Uterus (tissue), 4 donors: ENCODE measurements around the gene BLACAT1. TPM values are rescaled to one million over a fixed set of nuclear protein-coding genes. Genes with fewer than 3 reads are reported as not detected.

Source experiments
- DNase-seq, 2 donors: peaks; one replicate each; pipeline ENCODE4 v3.0.0-alpha.2; 2019 to 2020
- H3K27ac ChIP-seq, 2 donors: fragments of 200-600 bp; sonication (generic); 1 replicate in 1 of 2; 2 replicates in 1 of 2; pipeline ENCODE4 v1.5.1; 2016 to 2018
- H3K27me3 ChIP-seq, 2 donors: fragments of 200-600 bp; sonication (generic); one replicate each; pipeline ENCODE4 v1.5.1; 2018 to 2019; ENCODE audit warnings: control low read depth in 1 of 2
- H3K36me3 ChIP-seq, 2 donors: fragments of 200-600 bp; sonication (generic); one replicate each; pipeline ENCODE4 v1.5.1; 2019; ENCODE audit warnings: control low read depth in 1 of 2
- H3K4me1 ChIP-seq, 2 donors: fragments of 200-600 bp; sonication (generic); one replicate each; pipeline ENCODE4 v1.5.1; 2018 to 2019; ENCODE audit warnings: control low read depth in 1 of 2
- H3K4me3 ChIP-seq, 2 donors: fragments of 200-600 bp; sonication (generic); 1 replicate in 1 of 2; 2 replicates in 1 of 2; pipeline ENCODE4 v1.5.1; 2018 to 2019; ENCODE audit warnings: mild to moderate bottlenecking in 1 of 2
- H3K9me3 ChIP-seq, 2 donors: fragments of 200-600 bp; sonication (generic); one replicate each; pipeline ENCODE4 v1.5.1; 2019; ENCODE audit warnings: control low read depth in 1 of 2
- CTCF ChIP-seq, 4 experiments: fragments of 200-600 bp in 2 of 4; fragments of 450-650 bp in 2 of 4; sonication (generic) in 2 of 4; IDR thresholded peaks; one replicate each; pipeline ENCODE4 v1.5.1; 2016 to 2019; ENCODE audit warnings: antibody characterized with exemption in 4 of 4, mild to moderate bottlenecking in 2 of 4, moderate library complexity in 1 of 4
- POLR2A ChIP-seq, 2 donors: fragments of 450-650 bp; IDR thresholded peaks; one replicate each; pipeline ENCODE4 v1.6.1; 2016; ENCODE audit warnings: antibody characterized with exemption in 2 of 2, mild to moderate bottlenecking in 1 of 2, moderate library complexity in 1 of 2
- intact Hi-C: fragments of 100-400 bp; cut with DNase I; formaldehyde crosslinking; loops from one replicate; pipeline ENCODE4 v1.15.1; 2023; ENCODE audit warnings: low total_unique reads
- total RNA-seq, 4 donors: library from RNA; depleted of rRNA in 3 of 4; stranded (reverse); fragments of >200 nt in 3 of 4; gene quantifications; one replicate each; pipeline versions ENCODE4 v1.1.0 to v1.2.4, GENCODE V29; 2014 to 2023
- donor health status: DM: yes; HTN: yes; CAD: no.

The BLACAT1 gene
- total RNA-seq, 4 donors from 2014 or later = 0.52 to 1.0 TPM; not detected in 2

- intact Hi-C loops = no loop called here
- H3K4me3 ChIP-seq = no peak overlapping the region
- H3K36me3 ChIP-seq = no peaks in the 10 kb centered on the region
- peaks cover 1 to 29% of the 10 kb centered on the region in 2 donors for H3K27me3 ChIP-seq
- H3K4me1 ChIP-seq = peaks cover 0 to 16% of the 10 kb centered on the region in 2 donors
- DNase-seq = no peak
- H3K9me3 ChIP-seq = no peaks in the 10 kb centered on the region
- H3K27ac ChIP-seq = no peak overlapping the region
- TF ChIP-seq POLR2A (IDR thresholded peaks at IDR 0.05) (no peak), CTCF (IDR thresholded peaks at IDR 0.05) (no peak)
Measured at GRCh38 chr1:205451202-205451601, 4.6 kb downstream of the BLACAT1 start.

- Histone ChIP-seq H3K4me3 (no peak overlapping the region), H3K27ac (no peak overlapping the region), H3K9me3 (no peaks in the 10 kb centered on the region), H3K4me1 (peaks cover 0 to 10% of the 10 kb centered on the region in 2 donors), H3K27me3 (peaks cover 0 to 21% of the 10 kb centered on the region in 2 donors), H3K36me3 (no peaks in the 10 kb centered on the region)
- DNase-seq = no peak
- intact Hi-C loops = no loop called here
- no peak for TF ChIP-seq CTCF (IDR thresholded peaks at IDR 0.05)
- TF ChIP-seq POLR2A (IDR thresholded peaks at IDR 0.05) = no peak
Measured at GRCh38 chr1:205450448-205450847, 5.4 kb downstream of the BLACAT1 start.

- no peaks in the 10 kb centered on the region for H3K9me3 ChIP-seq
- DNase-seq = peak in 1 of 2 donors; percentile 59
- no peaks in the 10 kb centered on the region for H3K36me3 ChIP-seq
- peaks cover 0 to 15% of the 10 kb centered on the region in 2 donors for H3K4me1 ChIP-seq
- intact Hi-C loops = no loop called here
- H3K4me3 ChIP-seq = no peak overlapping the region
- H3K27ac ChIP-seq = no peak overlapping the region
- TF ChIP-seq POLR2A (IDR thresholded peaks at IDR 0.05) (no peak), CTCF (IDR thresholded peaks at IDR 0.05) (no peak)
- H3K27me3 ChIP-seq = peaks cover 0 to 16% of the 10 kb centered on the region in 2 donors
Measured at GRCh38 chr1:205449750-205450443, 5.9 kb downstream of the BLACAT1 start.

- TF ChIP-seq CTCF (IDR thresholded peaks at IDR 0.05) (no peak), POLR2A (IDR thresholded peaks at IDR 0.05) (no peak)
- no peak overlapping the region for H3K4me3 ChIP-seq
- no peaks in the 10 kb centered on the region for H3K9me3 ChIP-seq
- intact Hi-C loops = no loop called here
- H3K27me3 ChIP-seq = peaks cover 0 to 11% of the 10 kb centered on the region in 2 donors
- no peak for DNase-seq
- no peaks in the 10 kb centered on the region for H3K36me3 ChIP-seq
- H3K4me1 ChIP-seq = peaks cover 0 to 20% of the 10 kb centered on the region in 2 donors
- H3K27ac ChIP-seq = no peak overlapping the region
Measured at GRCh38 chr1:205449254-205449749, 6.5 kb downstream of the BLACAT1 start.

- no peaks in the 10 kb centered on the region for H3K36me3 ChIP-seq
- intact Hi-C loops = no loop called here
- peaks cover 0 to 11% of the 10 kb centered on the region in 2 donors for H3K27me3 ChIP-seq
- no peaks in the 10 kb centered on the region for H3K9me3 ChIP-seq
- DNase-seq = no peak
- TF ChIP-seq CTCF (IDR thresholded peaks at IDR 0.05) = no peak
- no peak for TF ChIP-seq POLR2A (IDR thresholded peaks at IDR 0.05)
- H3K4me3 ChIP-seq = no peak overlapping the region
- H3K4me1 ChIP-seq = peaks cover 0 to 20% of the 10 kb centered on the region in 2 donors
- H3K27ac ChIP-seq = no peak overlapping the region
Measured at GRCh38 chr1:205448540-205449253, 7.1 kb downstream of the BLACAT1 start.
